NCI-H1048 (cell line): ENCODE measurements around the gene OSBP2.

ENCODE experiments used
- DNase-seq: peaks from one replicate; lab custom pipeline; 2025; lab: John Stamatoyannopoulos, UW

Gene OSBP2

GRCh38 chr22:30881361-30882183 is 186.9 kb downstream of the OSBP2 start:
- DNase-seq = no peak

DNA sequence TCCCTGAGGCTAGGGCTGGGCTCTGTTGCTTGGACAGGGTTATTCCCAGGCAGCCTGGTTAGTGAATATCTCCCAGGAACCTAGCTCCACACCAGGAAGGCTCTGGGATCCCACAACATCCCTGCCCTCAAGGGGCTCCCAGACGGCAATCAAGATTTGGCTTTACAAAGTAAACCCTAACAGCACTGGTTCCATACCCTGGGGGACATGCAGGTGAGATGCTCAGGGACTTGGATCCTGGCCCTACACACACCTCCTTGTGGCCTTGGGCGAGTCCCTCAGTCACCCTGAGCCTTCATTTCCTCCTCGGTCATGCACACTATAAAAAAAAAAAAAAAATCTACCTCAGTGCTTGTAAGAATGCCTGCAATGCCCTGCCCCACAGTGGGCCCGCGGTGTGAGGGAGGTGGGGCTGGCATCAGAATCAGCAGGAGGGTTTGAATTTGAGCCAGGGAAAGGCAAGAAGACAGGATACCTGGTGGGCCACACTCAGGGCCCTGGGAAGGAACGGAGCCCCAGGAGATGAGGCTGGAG is 187.6 kb downstream of the OSBP2 start:
- no peak for DNase-seq

GRCh38 chr22:30882974-30883533 is 188.4 kb downstream of the OSBP2 start:
- DNase-seq = no peak

DNA sequence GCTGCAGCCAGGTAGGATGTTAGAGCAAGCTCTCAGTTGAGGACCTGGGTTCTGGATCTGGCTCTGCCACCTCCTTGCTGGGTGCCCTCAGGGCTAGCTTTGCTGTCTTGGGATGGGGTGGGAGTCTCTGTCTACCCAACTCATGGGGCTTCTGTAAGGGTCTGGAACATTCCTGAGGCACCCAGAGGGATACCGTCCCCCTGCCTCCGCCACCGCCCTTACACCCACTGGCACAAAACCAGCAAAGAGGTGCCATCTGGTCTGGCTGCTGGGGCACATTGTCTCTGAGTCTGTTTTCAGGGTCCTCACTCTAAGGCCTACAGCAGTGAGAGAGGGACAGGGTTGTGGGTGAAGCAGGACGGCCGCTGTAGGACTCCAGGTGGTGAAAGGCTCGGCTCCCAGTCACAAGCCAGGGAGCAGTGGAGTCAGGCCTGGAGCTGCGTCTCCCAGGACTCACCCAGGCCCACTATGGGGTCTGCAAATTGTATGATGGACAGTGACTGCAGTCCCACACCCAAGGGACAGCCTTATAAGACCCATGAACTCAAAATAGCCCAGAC is 189.0 kb downstream of the OSBP2 start:
- DNase-seq = no peak

GRCh38 chr22:30884211-30885000 is 189.7 kb downstream of the OSBP2 start:
- DNase-seq = no peak

DNA sequence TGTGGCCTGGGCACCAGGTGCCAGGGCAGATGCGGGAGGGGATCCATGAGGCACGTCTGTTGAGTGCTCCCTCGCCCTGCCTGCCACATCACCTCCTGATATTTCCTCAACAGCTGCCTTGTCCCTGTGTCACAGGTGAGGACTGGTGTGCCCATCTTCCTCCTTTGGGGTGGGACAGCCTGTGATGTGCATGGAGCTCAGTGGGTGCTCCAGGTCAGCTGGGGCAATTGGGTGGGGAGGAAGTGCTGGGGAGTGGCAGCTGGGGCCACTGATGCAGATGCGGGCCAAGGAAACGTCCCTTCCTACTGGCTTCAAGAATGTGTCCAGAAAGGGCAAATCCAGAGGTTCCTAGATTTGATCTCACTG is 190.3 kb downstream of the OSBP2 start:
- DNase-seq = no peak

DNA sequence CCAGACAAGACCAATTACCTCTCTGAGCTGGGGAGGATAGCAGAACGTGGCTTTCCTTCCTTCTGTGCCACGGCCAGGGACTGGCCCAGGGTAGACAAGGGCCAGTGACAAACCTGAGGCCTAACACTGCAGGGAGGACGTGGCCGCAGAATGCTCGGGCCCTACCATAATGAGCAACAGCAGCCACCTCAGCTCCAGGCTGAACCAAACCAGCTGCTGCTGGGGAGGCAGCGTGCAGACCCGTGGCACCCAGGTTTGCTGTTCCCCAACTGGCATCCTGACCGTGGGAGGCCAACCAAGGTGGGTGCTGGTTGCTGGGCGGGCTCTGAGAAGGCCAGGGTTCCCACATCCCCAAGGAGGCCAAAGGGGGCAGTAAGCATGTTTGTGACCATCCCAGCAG is 190.9 kb downstream of the OSBP2 start:
- DNase-seq = no peak

GRCh38 chr22:30887453-30887852 is 192.8 kb downstream of the OSBP2 start:
- DNase-seq = no peak

GRCh38 chr22:30887861-30888260 is 193.2 kb downstream of the OSBP2 start:
- no peak for DNase-seq

DNA sequence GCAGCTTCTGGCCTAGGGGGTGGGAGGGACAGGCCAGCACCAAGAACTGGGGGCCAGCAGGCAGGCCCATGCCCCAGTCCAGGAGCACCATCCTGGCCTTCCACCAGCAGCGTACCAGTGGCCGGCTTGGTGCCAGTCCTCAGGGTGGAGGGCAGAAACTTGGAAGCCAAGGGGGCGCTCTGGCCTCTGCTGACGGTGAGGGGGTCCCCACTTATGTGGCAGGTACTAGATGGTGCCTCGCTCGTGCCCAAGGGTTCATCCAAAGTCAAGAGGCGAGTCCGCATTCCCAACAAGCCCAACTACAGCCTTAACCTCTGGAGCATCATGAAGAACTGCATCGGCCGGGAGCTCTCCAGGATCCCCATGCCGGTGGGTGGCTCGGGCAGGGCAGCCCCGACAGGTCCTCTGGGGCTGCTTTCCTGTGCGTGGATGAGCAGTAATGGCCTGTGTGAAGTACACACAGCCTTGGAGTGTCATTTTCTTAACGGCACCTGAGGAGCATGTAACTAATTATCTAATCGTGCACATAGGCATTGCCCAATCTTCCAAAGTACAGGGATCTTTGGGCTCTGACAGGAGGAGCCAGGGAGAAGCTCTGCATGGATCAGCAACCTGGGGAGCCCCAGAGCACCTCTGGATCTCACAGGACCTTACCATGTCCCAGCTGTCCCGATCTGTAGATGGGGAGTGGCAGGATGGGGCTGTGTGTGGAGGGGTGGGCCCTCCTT is 194.8 kb downstream of the OSBP2 start:
- DNase-seq = no peak

DNA sequence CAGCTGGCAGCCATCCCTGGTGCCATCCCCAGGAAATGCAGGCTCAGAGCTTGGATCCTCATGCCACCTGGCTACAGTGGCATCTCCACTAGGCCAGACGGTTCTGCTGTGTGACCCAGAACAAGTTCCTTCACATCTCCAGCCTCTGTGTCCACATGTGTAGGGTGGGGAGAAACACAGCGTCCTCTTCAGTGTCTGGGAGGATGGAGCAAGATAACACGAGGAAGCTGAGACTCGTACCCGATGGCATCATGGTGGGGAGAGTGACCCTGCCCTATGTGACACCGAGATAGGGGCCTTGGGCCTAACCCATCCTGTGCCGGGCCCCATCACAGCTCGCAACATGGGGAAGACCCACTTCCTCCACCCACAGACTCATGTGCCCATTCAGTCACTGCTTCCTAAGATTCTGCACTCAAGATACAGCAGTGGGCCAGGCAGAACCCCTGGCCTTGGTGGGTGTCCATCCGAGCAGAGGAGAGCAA is 195.4 kb downstream of the OSBP2 start:
- no peak for DNase-seq

DNA sequence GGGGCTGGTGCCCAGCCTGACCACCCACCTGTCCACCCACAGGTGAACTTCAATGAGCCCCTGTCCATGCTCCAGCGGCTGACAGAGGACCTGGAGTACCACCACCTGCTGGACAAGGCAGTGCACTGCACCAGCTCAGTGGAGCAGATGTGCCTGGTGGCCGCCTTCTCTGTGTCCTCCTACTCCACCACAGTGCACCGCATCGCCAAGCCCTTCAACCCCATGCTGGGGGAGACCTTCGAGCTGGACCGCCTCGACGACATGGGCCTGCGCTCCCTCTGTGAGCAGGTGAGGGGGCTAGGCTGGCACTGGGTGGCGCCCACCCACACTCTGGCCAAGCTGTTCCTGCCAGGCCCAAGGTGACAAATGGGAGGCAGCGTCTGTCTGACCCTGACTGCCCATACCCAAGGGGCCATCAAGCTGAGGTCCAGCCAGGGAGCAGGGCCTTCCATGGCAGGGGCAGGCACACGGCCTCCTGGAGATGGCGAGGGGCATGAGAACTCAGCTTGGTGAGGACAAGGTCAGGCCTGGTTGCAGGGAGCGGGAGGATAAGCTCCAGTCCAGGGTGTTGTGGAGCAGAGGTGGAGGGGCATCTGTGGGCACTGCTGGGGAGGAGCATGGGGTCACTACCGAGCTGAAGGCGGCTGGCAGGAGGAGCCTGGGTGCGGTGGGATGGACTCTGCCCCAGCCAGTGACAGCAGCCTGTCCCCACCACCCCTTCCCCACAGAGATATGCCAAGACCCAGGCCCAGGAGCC is 196.2 kb downstream of the OSBP2 start:
- no peak for DNase-seq

- no peak for DNase-seq
Observed at GRCh38 chr22:30891443-30891755, 196.7 kb downstream of the OSBP2 start.

DNA sequence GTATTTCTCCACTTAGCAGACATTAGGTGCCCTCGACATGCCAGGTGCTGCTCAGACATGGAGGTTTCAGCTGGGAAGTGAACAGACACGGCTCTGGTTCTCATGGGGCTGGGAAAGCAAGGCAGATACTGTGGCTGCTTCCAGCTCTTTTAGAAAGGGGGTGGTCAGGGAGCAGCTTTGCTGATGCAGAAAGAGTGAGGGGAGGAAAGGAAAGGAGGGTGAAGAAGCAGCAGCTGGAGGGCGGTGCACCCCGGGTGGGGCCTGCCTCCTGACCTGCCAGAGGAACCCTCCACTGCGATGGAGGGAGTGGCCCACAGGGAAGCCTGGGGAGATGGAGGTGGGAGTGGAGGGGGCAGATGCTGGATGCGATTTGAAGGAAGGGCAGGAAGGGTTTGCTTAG is 197.1 kb downstream of the OSBP2 start:
- DNase-seq = no peak

- no peak for DNase-seq
Observed at GRCh38 chr22:30892286-30892685, 197.6 kb downstream of the OSBP2 start.

DNA sequence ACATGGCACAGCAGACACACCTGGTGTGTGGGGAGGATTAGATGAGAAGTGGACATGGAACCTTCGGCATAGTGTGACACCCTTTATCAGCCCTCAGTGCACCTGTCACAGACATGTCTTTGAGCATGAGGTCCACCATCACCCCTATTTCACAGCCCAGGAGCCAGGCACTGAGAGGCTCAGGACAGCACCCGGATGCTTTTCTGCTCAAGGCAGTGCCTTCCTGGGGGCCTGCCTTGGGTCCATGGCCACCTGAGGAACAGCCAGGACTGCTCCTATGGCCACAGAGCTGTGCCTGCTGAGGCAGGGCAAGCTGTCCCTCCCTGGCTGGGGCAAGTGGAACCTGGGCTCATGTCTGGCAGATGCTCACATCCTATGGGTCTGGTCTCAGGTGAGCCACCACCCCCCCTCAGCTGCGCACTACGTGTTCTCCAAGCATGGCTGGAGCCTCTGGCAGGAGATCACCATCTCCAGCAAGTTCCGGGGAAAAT is 198.1 kb downstream of the OSBP2 start:
- no peak for DNase-seq

DNA sequence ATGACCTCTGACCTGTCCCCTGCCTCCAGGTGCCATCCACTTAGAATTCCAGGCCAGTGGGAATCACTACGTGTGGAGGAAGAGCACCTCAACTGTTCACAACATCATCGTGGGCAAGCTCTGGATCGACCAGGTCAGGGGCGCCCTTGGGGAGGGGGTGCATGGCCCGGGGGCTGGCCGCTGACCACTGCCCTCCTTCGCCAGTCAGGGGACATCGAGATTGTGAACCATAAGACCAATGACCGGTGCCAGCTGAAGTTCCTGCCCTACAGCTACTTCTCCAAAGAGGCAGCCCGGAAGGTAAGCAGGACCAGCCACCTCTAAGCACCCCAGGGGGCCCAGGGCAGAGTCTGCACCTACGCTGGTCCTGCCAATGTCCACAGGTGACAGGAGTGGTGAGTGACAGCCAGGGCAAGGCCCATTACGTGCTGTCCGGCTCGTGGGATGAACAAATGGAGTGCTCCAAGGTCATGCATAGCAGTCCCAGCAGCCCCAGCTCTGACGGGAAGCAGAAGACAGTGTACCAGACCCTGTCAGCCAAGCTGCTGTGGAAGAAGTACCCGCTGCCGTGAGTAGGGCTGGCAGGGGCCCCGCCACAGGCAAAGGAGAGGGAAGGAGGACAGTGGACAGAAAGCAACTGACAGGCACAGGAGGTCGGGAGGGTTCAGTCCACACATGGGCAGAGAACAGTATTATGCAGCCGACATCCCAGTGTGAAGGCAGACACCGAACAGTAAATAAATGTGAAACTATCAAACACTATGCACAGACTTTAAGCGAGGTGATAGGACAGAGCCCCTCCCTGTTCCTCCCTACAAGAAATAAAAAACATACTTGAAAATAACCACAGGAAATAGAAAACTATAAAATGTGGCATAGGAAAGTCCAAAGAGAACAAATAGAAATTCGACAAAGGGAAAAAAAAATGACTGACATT is 199.0 kb downstream of the OSBP2 start:
- no peak for DNase-seq

- no peak for DNase-seq
Observed at GRCh38 chr22:30894371-30894740, 199.7 kb downstream of the OSBP2 start.

DNA sequence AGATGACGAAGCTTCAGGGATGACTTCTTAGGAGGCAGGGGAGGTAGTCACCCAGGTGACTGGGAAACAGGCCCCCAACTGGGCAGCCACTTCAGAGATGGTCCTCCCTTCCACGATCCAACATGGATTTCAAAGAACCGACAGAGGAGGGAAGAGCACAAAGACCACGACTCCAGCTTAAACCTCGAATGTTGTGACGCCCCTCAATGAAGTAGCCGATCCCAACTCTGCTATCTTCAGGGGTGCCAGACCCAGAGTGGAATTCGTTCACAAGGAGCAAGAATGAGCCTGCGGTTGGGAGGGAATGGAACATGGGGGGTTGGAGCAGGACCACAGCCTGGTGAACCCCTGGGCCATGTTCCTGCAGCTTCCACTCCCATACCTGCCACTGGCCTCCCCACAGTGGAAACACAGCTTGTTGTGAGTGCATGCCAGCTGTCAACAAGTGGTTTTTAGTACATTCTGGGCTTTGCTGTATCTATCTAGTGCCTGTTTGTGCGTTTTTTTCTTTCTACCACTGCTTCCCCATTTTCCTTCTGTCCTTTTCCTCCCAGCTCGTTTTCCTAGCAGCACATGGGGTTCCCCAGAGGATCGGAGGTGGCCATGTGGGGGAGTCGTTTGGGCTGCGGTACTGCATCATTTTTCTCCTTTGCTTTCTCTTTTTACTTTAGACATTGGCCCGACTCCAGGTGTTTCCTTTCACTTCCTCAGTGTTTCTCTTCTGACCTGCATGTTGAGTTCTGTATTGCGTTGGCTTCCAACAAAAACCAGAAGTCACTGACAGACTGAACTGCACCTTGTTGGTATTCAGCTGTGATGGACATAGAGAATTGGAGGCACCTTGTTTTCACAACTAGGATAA is 208.1 kb downstream of the OSBP2 start:
- no peak for DNase-seq
